HG03378 (cell line): ENCODE data around the gene PDZRN4.

ENCODE experiments used
- ATAC-seq: cut with Tn5 transposase; IDR thresholded peaks from one replicate; pipeline ENCODE4 v1.9.1; 2021; ENCODE audit warnings: mild to moderate bottlenecking, moderate library complexity; ENCODE audit not compliant: unreplicated experiment

PDZRN4 gene

GRCh38 chr12:41442896-41443295, 254.8 kb downstream of the PDZRN4 start:
- ATAC-seq: no peak

GRCh38 chr12:41443690-41444089, 255.6 kb downstream of the PDZRN4 start:
- no peak for ATAC-seq

DNA sequence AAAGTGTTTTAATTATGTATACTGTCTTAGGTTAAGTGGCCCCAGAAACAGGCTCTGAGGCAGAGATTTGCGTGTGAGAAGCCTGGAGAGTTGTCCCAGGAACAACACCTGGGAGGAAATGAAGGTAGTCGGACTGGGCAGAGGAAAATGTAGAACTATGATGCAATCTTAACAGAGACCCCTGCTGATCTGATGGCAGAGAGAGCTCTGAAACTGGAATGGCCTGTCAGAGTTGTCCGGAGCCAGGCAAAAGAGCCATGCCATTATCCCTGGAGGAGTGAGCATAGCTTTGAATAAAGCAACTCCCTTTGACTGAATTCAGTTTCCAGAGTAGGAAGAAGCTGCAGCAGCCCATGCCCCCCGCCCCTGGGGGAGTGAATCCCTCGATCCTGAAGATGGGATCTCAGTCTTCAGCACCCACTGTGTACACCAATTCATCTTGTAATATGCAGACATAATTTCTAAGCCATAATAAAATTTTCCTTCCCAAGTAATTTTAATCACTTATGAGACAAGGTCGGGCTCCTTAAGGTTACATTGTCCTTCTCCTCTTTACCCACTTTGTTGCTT, 264.8 kb downstream of the PDZRN4 start:
- ATAC-seq: no peak

GRCh38 chr12:41453409-41453808, 265.3 kb downstream of the PDZRN4 start:
- ATAC-seq: no peak

DNA sequence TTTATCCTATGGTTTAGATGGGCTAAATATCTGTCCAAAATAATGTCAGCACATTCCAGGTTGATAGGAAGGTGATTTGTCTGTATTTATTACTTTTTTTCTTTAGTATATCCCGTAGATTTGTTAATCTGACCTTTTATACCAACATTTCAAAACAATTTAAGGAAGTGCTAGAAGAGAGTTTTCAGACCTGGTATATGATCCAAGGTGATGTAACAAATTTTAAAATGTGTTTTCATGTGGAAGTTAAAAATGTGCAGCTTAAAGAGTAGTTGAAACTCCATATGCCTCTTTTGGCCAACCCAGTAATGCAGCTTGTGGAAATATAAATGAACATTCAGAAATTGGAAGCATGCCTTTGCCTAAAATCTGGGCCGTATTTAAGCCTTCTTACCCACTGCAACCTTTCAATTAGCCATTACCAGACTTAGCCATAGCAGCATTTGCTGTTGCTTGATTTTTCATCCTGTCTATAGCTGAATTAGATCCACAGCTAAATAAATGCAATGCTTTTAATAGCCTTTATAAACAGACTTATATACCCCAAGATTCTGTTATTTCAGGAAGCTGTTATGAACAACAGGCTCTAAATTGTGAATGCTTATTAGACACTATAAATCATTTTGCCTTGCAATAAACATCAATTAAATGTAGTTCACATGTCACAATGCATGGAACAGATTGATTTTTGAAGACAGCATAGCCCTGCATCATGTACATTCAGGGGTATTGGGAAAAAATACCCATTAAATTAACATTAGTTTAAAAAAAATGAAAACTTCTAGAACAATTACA, 271.2 kb downstream of the PDZRN4 start:
- no peak for ATAC-seq

DNA sequence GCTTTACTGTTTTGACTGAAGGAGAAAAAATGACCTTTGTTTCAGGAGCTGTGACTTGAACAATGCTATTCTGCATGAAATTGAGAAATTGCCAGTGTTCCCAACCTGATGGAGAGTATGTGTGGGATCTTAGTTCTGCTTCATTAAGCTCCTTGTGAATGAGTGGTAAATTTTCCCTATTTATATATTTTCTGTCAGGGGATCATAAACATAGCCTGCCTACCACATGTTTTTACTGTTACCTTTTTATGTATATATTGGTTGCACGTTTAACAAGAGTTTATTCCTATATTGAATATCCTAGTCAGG, 271.7 kb downstream of the PDZRN4 start:
- no peak for ATAC-seq

GRCh38 chr12:41460906-41461305, 272.8 kb downstream of the PDZRN4 start:
- no peak for ATAC-seq

GRCh38 chr12:41462312-41462711, 274.2 kb downstream of the PDZRN4 start:
- no peak for ATAC-seq

GRCh38 chr12:41465526-41465925, 277.4 kb downstream of the PDZRN4 start:
- ATAC-seq: no peak

DNA sequence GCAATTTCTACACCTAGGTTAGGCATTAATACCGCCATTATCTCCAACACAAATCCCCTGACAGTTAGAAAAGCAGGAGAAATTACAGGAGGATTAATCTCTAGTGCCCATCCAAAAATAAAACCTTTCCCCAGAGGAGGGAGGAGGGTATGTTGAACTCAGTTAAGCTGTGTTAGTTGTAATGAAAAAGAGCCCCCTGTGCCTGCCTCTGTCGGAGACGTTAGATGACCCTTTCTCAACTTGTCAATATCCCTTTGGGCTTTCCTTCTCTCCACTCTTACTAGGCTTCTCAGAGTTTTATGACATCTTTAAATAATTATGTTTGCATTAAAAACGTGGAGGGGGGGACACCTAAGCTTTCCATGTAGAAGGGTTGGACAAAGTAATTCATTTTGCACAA, 278.2 kb downstream of the PDZRN4 start:
- no peak for ATAC-seq

DNA sequence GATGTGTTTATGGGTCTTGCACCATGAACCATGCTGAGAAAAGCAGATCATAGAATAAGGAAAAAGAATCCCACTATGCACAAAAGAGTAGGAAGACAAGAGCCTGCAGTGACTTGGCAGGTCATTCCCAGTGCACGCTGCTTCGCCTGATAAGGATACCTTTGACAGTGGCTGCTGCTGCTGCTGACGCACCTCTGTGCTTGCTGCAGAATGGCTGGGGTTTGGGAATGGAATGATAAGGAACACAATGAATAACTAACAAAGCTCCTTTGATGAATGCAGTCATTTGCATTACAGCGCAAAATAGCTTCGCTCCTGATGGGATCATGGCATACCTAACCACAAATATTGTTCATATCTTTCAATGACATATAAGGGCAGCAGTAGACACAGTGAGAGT, 278.7 kb downstream of the PDZRN4 start:
- no peak for ATAC-seq

- no peak for ATAC-seq
Measured at GRCh38 chr12:41467591-41468325, 279.6 kb downstream of the PDZRN4 start.

DNA sequence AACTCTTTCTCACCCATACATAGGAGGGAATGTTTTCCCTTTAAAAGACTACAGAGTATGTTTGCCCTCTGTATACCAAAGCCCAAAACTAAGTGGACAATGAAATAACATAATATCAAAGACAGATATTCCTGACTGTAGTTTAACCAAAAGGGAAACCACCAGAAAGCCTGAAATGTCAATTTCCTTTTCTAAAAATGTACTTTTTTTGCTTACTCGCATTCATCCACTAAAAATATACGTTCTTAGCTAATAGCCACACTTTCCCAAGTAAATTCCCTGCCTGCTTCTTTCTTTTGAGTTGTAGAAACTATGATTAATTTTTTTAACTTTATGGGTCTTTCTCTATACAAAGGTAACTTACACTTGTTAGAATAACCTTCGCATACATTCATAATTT, 280.2 kb downstream of the PDZRN4 start:
- ATAC-seq: no peak

DNA sequence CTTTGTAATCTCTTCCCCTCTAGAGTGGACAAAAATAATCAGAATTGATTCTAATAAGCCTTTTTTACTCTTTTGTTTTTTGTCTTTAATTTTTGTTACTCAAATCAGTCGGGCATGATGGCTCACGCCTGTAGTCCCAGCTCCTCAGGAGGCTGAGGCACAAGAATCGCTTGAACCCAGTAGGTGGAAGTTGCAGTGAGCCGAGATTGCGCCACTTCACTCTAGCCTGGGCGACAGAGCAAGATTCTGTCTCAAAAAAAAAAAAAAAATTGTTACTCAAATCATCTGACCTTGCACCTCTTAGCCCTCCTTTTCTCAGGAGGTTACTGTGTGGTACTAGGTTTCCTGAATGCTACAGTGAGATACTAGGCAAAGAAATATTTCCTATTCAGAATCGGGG, 280.6 kb downstream of the PDZRN4 start:
- no peak for ATAC-seq

DNA sequence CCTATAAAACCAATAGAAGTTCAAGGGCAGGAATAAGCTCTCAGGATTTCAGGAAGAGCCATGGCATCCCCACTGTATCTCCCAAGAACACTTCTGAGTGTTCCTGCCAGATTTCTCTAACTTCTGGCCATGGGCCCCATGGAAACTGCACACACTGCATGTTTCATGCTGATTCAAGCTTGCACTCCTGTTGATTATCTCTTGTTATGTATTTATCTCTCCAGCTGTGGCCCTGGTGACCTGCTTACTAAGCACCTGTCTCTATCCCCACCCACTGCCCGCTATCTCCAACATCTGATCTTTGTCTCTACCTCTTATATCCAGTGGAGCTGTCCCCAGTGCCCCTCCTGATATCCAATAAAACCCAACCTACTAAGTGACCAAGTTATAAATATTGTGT, 285.3 kb downstream of the PDZRN4 start:
- no peak for ATAC-seq

DNA sequence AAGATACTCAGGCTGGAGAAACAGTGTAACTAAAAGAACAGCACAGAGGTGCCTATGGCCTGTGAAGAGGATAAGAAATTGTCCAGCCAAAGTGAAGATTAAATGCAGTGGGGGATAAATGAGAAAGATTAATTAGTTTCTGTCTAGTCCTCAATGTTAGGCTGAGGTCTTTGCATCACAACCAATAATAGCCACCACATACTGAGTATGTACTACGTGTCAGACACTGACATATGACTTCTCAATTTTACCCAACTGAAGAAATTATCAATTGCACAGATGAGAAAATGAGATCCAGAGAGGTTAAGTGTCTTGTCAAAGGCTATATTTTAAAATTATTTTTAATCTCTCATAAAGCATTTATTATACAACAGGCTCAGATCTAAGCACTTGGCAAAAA, 285.9 kb downstream of the PDZRN4 start:
- no peak for ATAC-seq

- ATAC-seq: no peak
Measured at GRCh38 chr12:41476499-41477439, 288.6 kb downstream of the PDZRN4 start.

DNA sequence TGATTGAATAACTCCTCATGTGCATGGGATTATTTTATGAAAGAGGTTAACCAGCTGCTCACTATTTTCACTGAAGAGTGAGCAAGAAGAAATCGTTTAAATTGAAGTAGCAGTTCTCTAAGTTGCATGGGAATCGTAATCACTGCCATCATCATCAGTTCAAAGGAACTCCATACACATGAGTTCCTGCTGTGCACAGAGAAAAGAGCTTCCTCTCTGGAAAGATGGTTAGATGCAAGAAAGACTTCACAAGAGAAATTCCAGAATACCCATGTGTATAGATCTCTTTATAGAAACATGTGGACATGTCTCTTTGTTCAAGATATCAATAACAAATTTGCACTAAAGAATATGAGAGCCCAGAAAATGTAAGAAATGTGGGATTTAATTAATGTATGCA, 291.3 kb downstream of the PDZRN4 start:
- ATAC-seq: no peak

GRCh38 chr12:41485203-41485602, 297.1 kb downstream of the PDZRN4 start:
- no peak for ATAC-seq

GRCh38 chr12:41486718-41487117, 298.6 kb downstream of the PDZRN4 start:
- ATAC-seq: no peak

GRCh38 chr12:41496009-41496408, 307.9 kb downstream of the PDZRN4 start:
- ATAC-seq: no peak
